Hepatocyte (in vitro differentiated cells): Measurements from ENCODE around the gene GABBR2. TPM values are rescaled to one million over a fixed set of nuclear protein-coding genes. Genes with fewer than 3 reads are reported as not detected.
A peak's percentile ranks its signal among the peaks of the same experiment; 100 is the strongest.

Source experiments
- DNase-seq: peaks from one replicate; pipeline ENCODE4 v3.0.0-alpha.2; 2016; ENCODE audit warnings: low spot score
- H2AFZ ChIP-seq: fragments of 200-600 bp; sonication (generic); 2 replicates; pipeline ENCODE4 v1.6.0; 2016; ENCODE audit warnings: antibody characterized with exemption, mild to moderate bottlenecking
- H3K27ac ChIP-seq: fragments of 200-600 bp; sonication (generic); 2 replicates; pipeline ENCODE4 v1.5.1; 2016; ENCODE audit warnings: mild to moderate bottlenecking
- H3K27me3 ChIP-seq: fragments of 200-600 bp; sonication (generic); 2 replicates; pipeline ENCODE4 v1.6.1; 2016
- H3K36me3 ChIP-seq: fragments of 200-600 bp; sonication (generic); replicated peaks from 2 replicates; pipeline ENCODE4 v1.5.1; 2016; ENCODE audit warnings: low read depth; ENCODE audit not compliant: insufficient read depth
- H3K4me1 ChIP-seq: fragments of 200-600 bp; sonication (generic); 2 replicates; pipeline ENCODE4 v1.5.1; 2016; ENCODE audit warnings: mild to moderate bottlenecking, moderate library complexity; ENCODE audit not compliant: insufficient read depth
- H3K4me2 ChIP-seq: fragments of 200-600 bp; sonication (generic); 2 replicates; pipeline ENCODE4 v1.6.0; 2016
- H3K4me3 ChIP-seq: fragments of 200-600 bp; sonication (generic); 2 replicates; pipeline ENCODE4 v1.5.1; 2016; ENCODE audit warnings: mild to moderate bottlenecking
- H3K79me2 ChIP-seq: fragments of 200-600 bp; sonication (generic); 2 replicates; pipeline ENCODE4 v1.6.0; 2017; ENCODE audit warnings: mild to moderate bottlenecking
- H3K9me2 ChIP-seq: fragments of 200-600 bp; sonication (generic); replicated peaks from 2 replicates; pipeline ENCODE4 v1.6.0; 2017; ENCODE audit warnings: mild to moderate bottlenecking; ENCODE audit not compliant: insufficient read depth
- H3K9me3 ChIP-seq: fragments of 200-600 bp; sonication (generic); 2 replicates; pipeline ENCODE4 v1.5.1; 2016; ENCODE audit warnings: low read depth, mild to moderate bottlenecking
- H4K20me1 ChIP-seq: fragments of 200-600 bp; sonication (generic); 2 replicates; pipeline ENCODE4 v1.6.0; 2016; ENCODE audit warnings: mild to moderate bottlenecking; ENCODE audit not compliant: insufficient read depth, poor library complexity, severe bottlenecking
- EZH2 ChIP-seq: fragments of 200-600 bp; sonication (generic); IDR thresholded peaks from 2 replicates; pipeline ENCODE4 v1.6.1; 2016; ENCODE audit warnings: antibody characterized with exemption, mild to moderate bottlenecking, borderline replicate concordance
- EZH2phosphoT487 ChIP-seq: fragments of 200-600 bp; sonication (generic); IDR thresholded peaks from one replicate; pipeline ENCODE4 v1.6.1; 2018; ENCODE audit warnings: antibody characterized with exemption, mild to moderate bottlenecking, low read depth, moderate library complexity; ENCODE audit not compliant: unreplicated experiment, severe bottlenecking
- WGBS: methylation state at CpG from one replicate; pipeline ENCODE4 v1.1.6; 2016; ENCODE audit warnings: low lambda C conversion rate; ENCODE audit errors: missing lambda C conversion rate; 5-methylcytosine and 5-hydroxymethylcytosine counted together
- polyA plus RNA-seq: library from polyadenylated mRNA; unstranded; fragments of >200 nt; fragmentation: Nextera tagmentation; extraction: Ambion mirVana; gene quantifications from 2 replicates; pipeline ENCODE4 v1.2.1, GENCODE V29; 2016
- total RNA-seq: library from RNA; depleted of rRNA; stranded (reverse); fragments of >200 nt; gene quantifications from 2 replicates; pipeline ENCODE4 v1.2.3, GENCODE V29; 2014
- TF ChIP-seq, protein P1 (sequence below): fragments of 200-600 bp; sonication (generic); IDR thresholded peaks from 2 replicates; pipeline ENCODE4 v1.5.1; 2016; ENCODE audit warnings: antibody characterized with exemption, mild to moderate bottlenecking; ENCODE audit not compliant: poor library complexity

The GABBR2 gene
- total and polyA plus RNA-seq, 2 experiments from 2014 or later = 0.20 to 0.28 TPM

GRCh38 chr9:98373609-98374008 lies 335.1 kb downstream of the GABBR2 start:
- Histone ChIP-seq H3K9me3 (no peaks in the 10 kb centered on the region), H3K79me2 (no peaks in the 10 kb centered on the region), H3K4me2 (no peak overlapping the region), H3K9me2 (no peaks in the 10 kb centered on the region), H3K4me3 (no peak overlapping the region), H3K4me1 (peaks cover 19% of the 10 kb centered on the region), H2AFZ (no peak overlapping the region), H3K27ac (peak overlapping the region; percentile 69), H4K20me1 (no peaks in the 10 kb centered on the region), H3K27me3 (no peaks in the 10 kb centered on the region), H3K36me3 (no peaks in the 10 kb centered on the region)
- no peak for TF ChIP-seq EZH2phosphoT487
- no peak for TF ChIP-seq EZH2
- TF ChIP-seq, protein P1, sequence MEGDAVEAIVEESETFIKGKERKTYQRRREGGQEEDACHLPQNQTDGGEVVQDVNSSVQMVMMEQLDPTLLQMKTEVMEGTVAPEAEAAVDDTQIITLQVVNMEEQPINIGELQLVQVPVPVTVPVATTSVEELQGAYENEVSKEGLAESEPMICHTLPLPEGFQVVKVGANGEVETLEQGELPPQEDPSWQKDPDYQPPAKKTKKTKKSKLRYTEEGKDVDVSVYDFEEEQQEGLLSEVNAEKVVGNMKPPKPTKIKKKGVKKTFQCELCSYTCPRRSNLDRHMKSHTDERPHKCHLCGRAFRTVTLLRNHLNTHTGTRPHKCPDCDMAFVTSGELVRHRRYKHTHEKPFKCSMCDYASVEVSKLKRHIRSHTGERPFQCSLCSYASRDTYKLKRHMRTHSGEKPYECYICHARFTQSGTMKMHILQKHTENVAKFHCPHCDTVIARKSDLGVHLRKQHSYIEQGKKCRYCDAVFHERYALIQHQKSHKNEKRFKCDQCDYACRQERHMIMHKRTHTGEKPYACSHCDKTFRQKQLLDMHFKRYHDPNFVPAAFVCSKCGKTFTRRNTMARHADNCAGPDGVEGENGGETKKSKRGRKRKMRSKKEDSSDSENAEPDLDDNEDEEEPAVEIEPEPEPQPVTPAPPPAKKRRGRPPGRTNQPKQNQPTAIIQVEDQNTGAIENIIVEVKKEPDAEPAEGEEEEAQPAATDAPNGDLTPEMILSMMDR = no peak
- DNase-seq = no peak

DNA sequence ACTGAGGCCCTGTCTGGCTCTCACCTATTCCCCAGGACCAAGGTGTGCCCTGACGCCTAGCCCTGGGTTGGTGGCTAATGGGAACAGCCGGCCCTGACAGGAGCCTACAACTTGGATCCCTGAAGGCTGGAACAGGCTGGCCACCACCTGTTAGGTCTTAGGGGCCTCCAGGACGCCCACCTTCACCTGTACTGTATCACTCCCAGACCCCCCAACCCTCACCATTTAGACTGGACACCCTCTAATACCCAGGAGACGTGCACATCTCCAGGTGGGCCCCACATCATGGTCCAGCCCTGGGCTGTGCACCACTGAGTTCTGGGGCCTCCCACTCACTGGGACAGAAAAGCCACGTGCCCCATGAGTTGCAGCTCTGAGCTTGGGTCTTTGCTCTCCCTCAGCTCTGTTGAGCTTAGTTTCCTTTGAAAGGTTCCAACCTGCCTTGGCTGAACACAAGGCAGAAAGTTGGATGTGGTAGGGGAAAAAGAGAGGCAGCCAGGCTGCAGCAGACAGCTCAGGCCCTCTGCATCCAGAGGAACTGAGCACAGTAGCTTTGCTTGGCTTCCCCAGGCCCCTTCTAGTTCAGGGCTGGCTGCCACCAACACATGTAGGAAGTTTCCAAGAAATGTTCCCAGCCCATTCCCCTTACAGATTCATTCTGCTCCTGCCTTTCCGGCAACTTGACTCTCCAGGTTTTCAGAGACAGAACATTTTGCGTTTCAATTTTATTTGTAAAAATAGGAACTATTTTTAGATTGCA lies 336.5 kb downstream of the GABBR2 start:
- Histone ChIP-seq H3K9me3 (no peaks in the 10 kb centered on the region), H4K20me1 (no peaks in the 10 kb centered on the region), H3K4me2 (no peak overlapping the region), H3K79me2 (no peaks in the 10 kb centered on the region), H3K4me1 (peaks cover 19% of the 10 kb centered on the region), H3K27ac (no peak overlapping the region), H3K27me3 (no peaks in the 10 kb centered on the region), H2AFZ (no peak overlapping the region), H3K9me2 (no peaks in the 10 kb centered on the region), H3K36me3 (no peaks in the 10 kb centered on the region), H3K4me3 (no peak overlapping the region)
- WGBS = 83% methylated on average over 7 of the region's 7 CpGs
- DNase-seq = no peak
- TF ChIP-seq EZH2 (no peak), EZH2phosphoT487 (no peak)
- TF ChIP-seq, protein P1 = no peak

- Histone ChIP-seq H3K36me3 (no peaks in the 10 kb centered on the region), H3K4me1 (peaks cover 15% of the 10 kb centered on the region), H3K4me3 (no peak overlapping the region), H2AFZ (no peak overlapping the region), H3K79me2 (no peaks in the 10 kb centered on the region), H3K27me3 (no peaks in the 10 kb centered on the region), H3K27ac (no peak overlapping the region), H3K9me2 (no peaks in the 10 kb centered on the region), H3K9me3 (no peaks in the 10 kb centered on the region), H4K20me1 (no peaks in the 10 kb centered on the region), H3K4me2 (no peak overlapping the region)
- no peak for TF ChIP-seq EZH2phosphoT487
- TF ChIP-seq EZH2 = no peak
- TF ChIP-seq, protein P1 = no peak
- 70% methylated on average over 3 of the region's 4 CpGs for WGBS
- no peak for DNase-seq
These were observed 337.8 kb downstream of the GABBR2 start for GRCh38 chr9:98370976-98371315.
